Mesothelial cell of epicardium (in vitro differentiated cells): Measurements from ENCODE around the gene LRCH3. TPM values are rescaled to one million over a fixed set of nuclear protein-coding genes. Genes with fewer than 3 reads are reported as not detected.

Experiments
- DNase-seq, 2 experiments: peaks; one replicate each; pipeline ENCODE4 v3.0.0; 2021; ENCODE audit warnings: low spot score in 2 of 2; ENCODE audit not compliant: unreplicated experiment in 2 of 2
- H3K27ac Mint-ChIP-seq: 2 replicates; pipeline ENCODE4 v1.8.0; 2021; ENCODE audit warnings: mixed read lengths
- H3K27me3 Mint-ChIP-seq: 2 replicates; pipeline ENCODE4 v1.8.0; 2021; ENCODE audit warnings: low read depth, mixed read lengths
- H3K36me3 Mint-ChIP-seq: 2 replicates; pipeline ENCODE4 v1.8.0; 2021; ENCODE audit warnings: mixed read lengths
- H3K4me1 Mint-ChIP-seq: 2 replicates; pipeline ENCODE4 v1.8.0; 2021; ENCODE audit warnings: mixed read lengths
- H3K4me3 Mint-ChIP-seq: 2 replicates; pipeline ENCODE4 v1.8.0; 2021; ENCODE audit warnings: mild to moderate bottlenecking, moderate library complexity, mixed read lengths
- H3K9me3 Mint-ChIP-seq: 2 replicates; pipeline ENCODE4 v1.8.0; 2021; ENCODE audit warnings: mixed read lengths
- total RNA-seq: library from RNA; stranded (reverse); gene quantifications from 3 replicates; pipeline ENCODE4 v1.2.1, GENCODE V29; 2021
- TF ChIP-seq, protein P1 (sequence below): fragments of 200-600 bp; sonication (generic); IDR thresholded peaks from one replicate; pipeline ENCODE4 v1.5.0; 2021; ENCODE audit warnings: antibody characterized with exemption; ENCODE audit not compliant: unreplicated experiment

The LRCH3 gene
- total RNA-seq, 1 donor from 2014 or later: 82.6 TPM

GRCh38 chr3:197809356-197810020, 18.4 kb downstream of the LRCH3 start:
- no peak for DNase-seq
- no peak overlapping the region for H3K4me3 Mint-ChIP-seq
- H3K9me3 Mint-ChIP-seq: no peaks in the 10 kb centered on the region
- peaks cover 18% of the 10 kb centered on the region for H3K4me1 Mint-ChIP-seq
- peak overlapping the region; percentile 31 for H3K27ac Mint-ChIP-seq
- TF ChIP-seq, protein P1, sequence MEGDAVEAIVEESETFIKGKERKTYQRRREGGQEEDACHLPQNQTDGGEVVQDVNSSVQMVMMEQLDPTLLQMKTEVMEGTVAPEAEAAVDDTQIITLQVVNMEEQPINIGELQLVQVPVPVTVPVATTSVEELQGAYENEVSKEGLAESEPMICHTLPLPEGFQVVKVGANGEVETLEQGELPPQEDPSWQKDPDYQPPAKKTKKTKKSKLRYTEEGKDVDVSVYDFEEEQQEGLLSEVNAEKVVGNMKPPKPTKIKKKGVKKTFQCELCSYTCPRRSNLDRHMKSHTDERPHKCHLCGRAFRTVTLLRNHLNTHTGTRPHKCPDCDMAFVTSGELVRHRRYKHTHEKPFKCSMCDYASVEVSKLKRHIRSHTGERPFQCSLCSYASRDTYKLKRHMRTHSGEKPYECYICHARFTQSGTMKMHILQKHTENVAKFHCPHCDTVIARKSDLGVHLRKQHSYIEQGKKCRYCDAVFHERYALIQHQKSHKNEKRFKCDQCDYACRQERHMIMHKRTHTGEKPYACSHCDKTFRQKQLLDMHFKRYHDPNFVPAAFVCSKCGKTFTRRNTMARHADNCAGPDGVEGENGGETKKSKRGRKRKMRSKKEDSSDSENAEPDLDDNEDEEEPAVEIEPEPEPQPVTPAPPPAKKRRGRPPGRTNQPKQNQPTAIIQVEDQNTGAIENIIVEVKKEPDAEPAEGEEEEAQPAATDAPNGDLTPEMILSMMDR: no peak
- peaks cover 4% of the 10 kb centered on the region for H3K36me3 Mint-ChIP-seq
- H3K27me3 Mint-ChIP-seq: no peaks in the 10 kb centered on the region

- H3K4me1 Mint-ChIP-seq: peaks cover 18% of the 10 kb centered on the region
- no peaks in the 10 kb centered on the region for H3K9me3 Mint-ChIP-seq
- peaks cover 4% of the 10 kb centered on the region for H3K36me3 Mint-ChIP-seq
- no peak overlapping the region for H3K4me3 Mint-ChIP-seq
- no peak overlapping the region for H3K27ac Mint-ChIP-seq
- no peak for DNase-seq
- TF ChIP-seq, protein P1: no peak
- H3K27me3 Mint-ChIP-seq: no peaks in the 10 kb centered on the region
Measured at GRCh38 chr3:197810901-197811300, 19.8 kb downstream of the LRCH3 start.

DNA sequence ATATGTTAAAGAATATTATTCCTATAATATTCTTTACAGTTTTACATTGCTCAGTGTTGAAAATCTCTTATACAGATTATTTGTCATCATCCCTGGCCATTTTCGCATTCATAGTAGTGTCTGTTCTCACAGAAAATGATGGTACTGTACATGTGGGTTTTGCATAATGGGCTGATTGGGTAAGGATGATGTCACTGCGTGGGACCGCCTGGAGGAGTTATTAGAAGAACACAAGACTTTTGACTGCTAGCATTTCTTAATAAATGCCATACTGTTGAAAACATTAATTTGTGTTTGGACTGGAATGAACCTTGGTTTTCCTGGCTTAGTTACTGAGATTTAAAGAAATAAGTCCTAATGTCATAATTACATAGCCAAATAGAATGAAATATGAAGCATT, 20.3 kb downstream of the LRCH3 start:
- Mint-ChIP-seq H3K9me3 (no peaks in the 10 kb centered on the region), H3K4me3 (no peak overlapping the region), H3K4me1 (peaks cover 18% of the 10 kb centered on the region), H3K27me3 (no peaks in the 10 kb centered on the region), H3K27ac (peak overlapping the region; percentile 89), H3K36me3 (peaks cover 4% of the 10 kb centered on the region)
- DNase-seq: no peak
- TF ChIP-seq, protein P1: no peak

- no peaks in the 10 kb centered on the region for H3K9me3 Mint-ChIP-seq
- peaks cover 7% of the 10 kb centered on the region for H3K36me3 Mint-ChIP-seq
- H3K4me1 Mint-ChIP-seq: peaks cover 14% of the 10 kb centered on the region
- no peak overlapping the region for H3K27ac Mint-ChIP-seq
- H3K4me3 Mint-ChIP-seq: no peak overlapping the region
- TF ChIP-seq, protein P1: no peak
- no peaks in the 10 kb centered on the region for H3K27me3 Mint-ChIP-seq
- DNase-seq: no peak
Measured at GRCh38 chr3:197814372-197814771, 23.3 kb downstream of the LRCH3 start.

DNA sequence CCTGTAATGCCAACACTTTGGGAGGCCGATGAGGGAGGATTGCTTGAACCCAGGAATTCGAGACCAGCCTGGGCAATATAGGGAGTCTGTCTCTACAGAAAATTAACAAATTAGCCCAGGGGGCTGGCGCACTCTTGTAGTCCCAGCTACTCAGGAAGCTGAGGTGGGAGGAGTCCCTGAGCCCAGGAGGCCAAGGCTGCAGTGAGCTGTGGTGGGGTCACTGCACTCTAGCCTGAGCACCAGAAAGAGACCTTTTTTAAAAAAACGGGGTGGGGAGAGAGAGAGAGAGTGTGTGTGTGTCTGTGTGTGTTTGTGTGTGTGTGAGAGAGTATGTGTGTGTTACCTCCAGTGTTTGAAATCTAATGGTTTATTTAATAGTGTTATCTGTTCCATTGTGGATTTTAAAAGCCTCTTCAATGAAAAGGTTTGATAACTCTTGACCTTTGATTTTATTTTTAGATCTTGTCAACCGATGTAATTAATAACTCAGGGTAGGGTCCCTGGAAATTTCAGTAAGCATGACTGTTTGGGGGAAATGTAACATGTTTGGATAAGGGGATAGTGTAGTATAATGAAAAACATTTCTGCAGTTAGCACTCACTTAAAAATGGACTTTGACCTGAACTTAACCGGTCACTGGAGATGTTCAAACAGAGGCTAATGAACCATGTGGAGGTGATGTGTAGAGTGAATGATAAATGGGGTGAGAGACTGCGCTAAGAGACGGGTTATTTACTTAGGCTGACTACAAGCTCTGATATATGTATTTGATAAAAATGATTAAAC, 29.7 kb downstream of the LRCH3 start:
- Mint-ChIP-seq H3K27me3 (no peaks in the 10 kb centered on the region), H3K9me3 (no peaks in the 10 kb centered on the region), H3K4me1 (peaks cover 10% of the 10 kb centered on the region), H3K36me3 (peaks cover 22% of the 10 kb centered on the region), H3K27ac (peak overlapping the region; percentile 35), H3K4me3 (no peak overlapping the region)
- TF ChIP-seq, protein P1: no peak
- no peak for DNase-seq
